Adipose tissue (tissue), 3 donors: ENCODE data around the gene SIL1. TPM values are rescaled to one million over a fixed set of nuclear protein-coding genes. Genes with fewer than 3 reads are reported as not detected.
"Not testable (repeated sequence)": the region's sequence is repeated elsewhere in the genome, so short reads cannot be mapped to it uniquely, and the experiment has no call there.

ENCODE experiments used
- H3K27ac ChIP-seq: one replicate; pipeline ENCODE4 v1.5.1; 2013; ENCODE audit warnings: low read depth, low read length
- WGBS, 3 donors: extraction: QIAGEN DNeasy Blood & Tissue Kit; methylation state at CpG; one replicate each; pipeline ENCODE4 v1.1.7; 2013; 5-methylcytosine and 5-hydroxymethylcytosine counted together
- polyA plus RNA-seq, 3 donors: library from polyadenylated mRNA; stranded (reverse); fragments of 200-250 nt; gene quantifications; one replicate each; pipeline ENCODE4 v1.2.3, GENCODE V29; 2013
- donor health status: healthy with polysubstance abuse.
- donor health status: Bipolar disorder and iron deficiency.
- donor health status: healthy.

The SIL1 gene
- polyA plus RNA-seq, 3 donors = 31.5 to 65.9 (median 47.5) TPM

DNA sequence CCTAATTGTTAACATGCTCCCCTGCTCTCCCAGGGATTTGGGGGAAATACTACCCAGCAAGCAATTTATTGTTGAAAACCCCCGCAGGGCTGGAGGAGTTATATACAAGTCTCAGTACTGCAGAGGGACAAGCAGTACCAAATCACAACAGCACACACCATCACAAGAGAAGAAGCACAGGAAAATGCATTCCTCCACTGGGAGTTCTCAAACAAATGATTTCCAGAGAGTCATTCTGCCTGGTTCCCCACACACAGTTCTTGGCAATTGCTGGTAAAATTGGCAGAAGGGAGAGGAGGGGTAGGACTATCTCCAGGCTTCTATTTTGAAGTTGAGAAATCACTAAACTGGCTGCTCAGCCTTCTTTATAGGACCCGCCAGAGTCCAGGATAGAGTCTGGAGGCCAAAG, 16.8 kb downstream of the SIL1 start:
- no peak overlapping the region for H3K27ac ChIP-seq
- WGBS, 3 donors = 53 to 65% (median 63%) methylated on average over 2 of the region's 2 CpGs

DNA sequence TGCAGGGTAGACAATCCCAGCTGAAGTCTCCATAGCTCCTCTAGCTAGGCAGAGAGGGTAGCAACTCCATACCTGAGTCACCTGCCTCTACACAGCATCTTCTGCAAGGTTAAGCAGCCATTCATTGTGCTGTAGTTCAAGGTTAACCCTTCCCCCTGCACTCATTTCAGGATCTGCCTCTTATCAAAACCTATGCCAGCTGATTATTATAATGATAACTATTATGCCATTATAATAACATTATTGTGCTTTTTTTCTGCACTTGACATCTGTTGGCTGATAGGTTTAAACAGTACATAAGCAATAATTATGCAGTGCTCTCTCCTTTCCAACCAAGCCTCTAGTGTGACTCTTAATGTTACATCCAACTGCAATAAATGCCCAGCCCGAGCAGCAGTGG, 17.3 kb downstream of the SIL1 start:
- 60 to 73% (median 64%) methylated on average over 1 of the region's 1 CpG for WGBS, 3 donors
- no peak overlapping the region for H3K27ac ChIP-seq

DNA sequence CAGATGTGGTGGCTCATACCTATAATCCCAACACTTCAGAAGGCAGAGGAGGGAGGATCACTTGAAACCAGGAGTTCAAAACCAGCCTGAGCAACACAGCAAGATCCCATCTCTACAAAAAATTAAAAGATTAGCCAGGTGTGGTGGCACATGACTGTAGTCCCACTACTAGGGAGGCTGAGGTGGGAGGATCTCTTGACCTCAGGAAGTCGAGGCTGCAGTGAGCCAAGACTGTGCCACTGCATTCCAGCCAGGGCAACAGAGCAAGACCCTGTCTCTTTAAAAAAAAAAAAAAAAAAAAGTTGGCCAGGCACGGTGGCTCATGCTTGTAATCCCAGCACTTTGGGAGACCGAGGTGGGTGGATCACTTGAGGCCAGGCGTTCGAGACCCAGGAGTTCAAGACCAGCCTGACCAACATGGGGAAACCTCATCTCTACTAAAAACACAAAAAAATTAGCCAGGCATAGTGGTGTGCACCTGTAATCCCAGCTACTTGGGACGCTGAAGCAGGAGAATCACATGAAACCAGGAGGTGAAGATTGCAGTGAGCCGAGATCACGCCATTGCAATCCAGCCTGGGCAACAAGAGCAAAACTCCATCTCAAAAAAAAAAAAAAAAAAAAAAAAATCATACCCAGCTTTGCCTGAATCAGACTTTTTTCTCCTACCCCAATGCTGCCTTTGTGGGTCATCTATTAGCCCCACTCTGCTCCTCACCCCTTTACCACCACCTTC, 18.2 kb downstream of the SIL1 start:
- 74 to 82% (median 76%) methylated on average over 7 to 8 of the region's 8 CpGs for WGBS, 3 donors
- not testable (repeated sequence) for H3K27ac ChIP-seq

DNA sequence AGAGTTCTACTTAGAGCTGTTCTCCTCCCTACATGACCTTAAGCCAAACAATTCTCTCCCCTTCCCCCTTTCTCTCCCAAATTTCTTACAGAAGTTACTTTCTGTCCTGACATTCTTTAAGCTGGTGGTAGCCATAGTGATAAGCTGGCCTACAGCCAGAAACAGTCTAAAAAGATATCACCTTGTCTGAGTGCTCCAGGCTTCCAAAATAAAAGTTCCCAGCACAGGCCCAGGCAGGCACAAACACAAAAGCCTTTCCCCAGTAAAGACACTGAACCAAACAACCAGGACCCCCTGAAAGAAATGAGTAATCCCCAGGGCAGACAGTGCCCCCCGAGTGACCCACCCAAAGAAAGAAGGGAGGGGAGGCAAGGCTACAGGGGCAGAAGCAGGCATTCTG, 19.2 kb downstream of the SIL1 start:
- H3K27ac ChIP-seq = no peak overlapping the region
- 15 to 57% (median 42%) methylated on average over 1 of the region's 1 CpG for WGBS, 3 donors

DNA sequence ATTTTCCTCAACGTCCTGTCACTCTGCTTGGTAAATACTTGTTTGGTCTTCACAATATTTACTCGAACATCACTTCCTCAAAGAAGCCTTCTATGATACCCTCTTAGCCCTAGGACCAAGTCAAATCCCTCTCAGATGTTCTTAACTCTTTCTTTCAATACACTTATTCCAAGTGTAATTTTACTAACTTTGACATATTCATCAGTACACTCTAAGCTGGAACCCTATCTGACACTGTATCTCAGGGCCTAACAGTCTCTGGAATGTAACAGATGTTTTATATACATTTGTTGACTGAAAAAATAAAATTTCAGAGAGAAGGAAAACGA, 19.6 kb downstream of the SIL1 start:
- WGBS, 3 donors = 19 to 37% (median 31%) methylated on average over 3 of the region's 3 CpGs
- H3K27ac ChIP-seq = no peak overlapping the region

DNA sequence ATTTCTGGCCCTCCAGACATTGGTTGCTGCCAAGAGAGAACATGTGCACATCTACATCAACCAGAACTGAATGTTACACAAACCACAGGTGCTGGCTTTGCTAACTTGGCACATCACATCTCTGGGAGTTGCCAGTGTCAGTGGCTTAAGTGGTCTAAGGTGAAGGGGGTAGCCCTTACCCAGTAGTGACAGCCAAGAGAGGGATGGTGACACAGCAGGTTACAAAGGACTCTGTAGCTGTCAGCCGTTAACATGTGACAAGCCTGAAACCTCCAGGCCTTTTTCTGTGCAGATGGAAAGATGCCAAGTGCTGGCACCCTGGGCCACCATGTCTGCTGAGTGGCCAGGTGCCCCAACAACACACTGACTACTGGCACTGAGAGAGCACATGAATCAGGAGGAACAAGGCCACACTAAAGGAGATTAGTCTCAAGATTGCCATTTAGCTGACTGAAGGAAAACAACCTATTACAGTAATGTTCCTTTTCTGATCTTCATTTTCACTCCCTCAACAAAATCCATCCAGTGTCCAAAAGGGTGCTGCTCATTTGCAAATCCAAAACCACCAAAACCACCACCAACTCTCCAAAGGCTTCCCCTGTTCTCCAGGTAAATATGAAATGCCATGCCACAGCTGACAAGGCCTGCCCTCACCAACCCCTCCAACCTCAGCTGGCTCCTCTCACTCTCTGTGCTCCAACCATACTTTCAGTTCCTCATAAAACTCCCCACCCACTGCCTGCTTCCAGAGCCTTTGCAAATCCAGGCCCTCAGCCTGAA, 20.2 kb downstream of the SIL1 start:
- WGBS, 3 donors = 22 to 55% (median 51%) methylated on average over 1 of the region's 1 CpG
- no peak overlapping the region for H3K27ac ChIP-seq

DNA sequence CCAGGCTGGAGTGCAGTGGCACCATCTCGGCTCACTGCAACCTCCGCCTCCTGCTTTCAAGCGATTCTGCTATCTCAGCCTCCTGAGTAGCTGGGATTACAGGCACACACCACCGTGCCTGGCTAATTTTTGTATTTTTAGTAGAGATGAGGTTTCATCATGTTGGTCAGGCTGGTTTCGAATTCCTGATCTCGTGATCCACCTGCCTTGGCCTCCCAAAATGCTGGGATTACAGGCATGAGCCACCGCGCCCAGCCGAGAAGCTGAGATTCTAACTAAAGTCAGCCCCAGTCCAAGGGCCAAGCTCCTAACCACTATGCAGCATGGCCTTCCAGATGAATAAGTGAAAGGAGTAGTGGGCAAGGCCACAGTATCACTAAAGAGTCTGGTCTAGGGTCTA, 20.9 kb downstream of the SIL1 start:
- WGBS, 3 donors = 94 to 97% (median 96%) methylated on average over 9 of the region's 9 CpGs
- not testable (repeated sequence) for H3K27ac ChIP-seq

DNA sequence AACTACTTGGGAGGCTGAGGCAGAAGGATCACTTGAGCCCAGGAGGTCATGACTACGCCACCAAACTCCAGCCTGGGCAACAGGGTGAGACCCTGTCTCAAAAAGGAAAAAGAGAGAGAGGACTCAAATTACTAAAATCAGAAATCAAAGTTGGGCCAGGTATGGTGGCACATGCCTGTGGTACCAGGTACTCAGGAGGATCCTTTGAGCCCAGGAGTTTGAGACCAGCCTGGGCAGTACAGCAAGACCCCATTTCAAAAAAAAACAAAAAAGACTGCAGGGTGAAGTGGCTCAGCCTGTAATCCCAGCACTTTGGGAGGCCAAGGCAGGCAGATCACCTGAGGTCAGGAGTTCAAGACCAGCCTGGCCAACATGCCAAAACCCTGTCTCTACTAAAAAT, 23.8 kb downstream of the SIL1 start:
- 95 to 100% (median 97%) methylated on average over 1 of the region's 1 CpG for WGBS, 3 donors
- H3K27ac ChIP-seq = not testable (repeated sequence)

DNA sequence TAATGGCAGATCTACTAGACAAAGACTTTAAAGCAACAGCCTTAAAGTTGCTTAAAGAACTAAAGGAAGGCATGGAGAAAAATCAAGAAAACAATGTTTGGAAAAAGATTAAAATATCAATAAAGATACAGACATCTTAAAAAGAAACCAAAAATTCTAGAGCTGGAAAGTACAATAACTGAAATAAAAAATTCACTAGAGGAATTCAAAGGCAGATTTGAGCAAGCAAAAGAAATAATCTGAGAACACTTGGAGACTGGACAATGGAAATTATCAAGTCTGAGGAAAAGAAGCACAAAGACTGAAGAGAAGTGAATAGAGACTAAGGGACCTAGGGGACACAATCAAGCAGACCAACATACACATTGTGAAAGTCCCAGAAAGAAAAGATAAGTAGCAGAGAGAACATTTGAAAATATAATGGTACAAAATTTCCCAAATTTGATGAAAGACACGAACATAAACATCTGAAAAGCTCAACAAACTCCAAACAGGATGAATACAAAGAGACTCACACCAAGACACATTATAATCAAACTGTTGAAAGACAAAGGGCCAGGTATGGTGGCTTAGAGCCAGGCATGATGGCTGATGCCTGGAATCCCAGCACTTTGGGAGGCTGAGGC, 26.3 kb downstream of the SIL1 start:
- WGBS, 3 donors = 94 to 100% (median 98%) methylated on average over 1 of the region's 1 CpG
- H3K27ac ChIP-seq = no peak overlapping the region

DNA sequence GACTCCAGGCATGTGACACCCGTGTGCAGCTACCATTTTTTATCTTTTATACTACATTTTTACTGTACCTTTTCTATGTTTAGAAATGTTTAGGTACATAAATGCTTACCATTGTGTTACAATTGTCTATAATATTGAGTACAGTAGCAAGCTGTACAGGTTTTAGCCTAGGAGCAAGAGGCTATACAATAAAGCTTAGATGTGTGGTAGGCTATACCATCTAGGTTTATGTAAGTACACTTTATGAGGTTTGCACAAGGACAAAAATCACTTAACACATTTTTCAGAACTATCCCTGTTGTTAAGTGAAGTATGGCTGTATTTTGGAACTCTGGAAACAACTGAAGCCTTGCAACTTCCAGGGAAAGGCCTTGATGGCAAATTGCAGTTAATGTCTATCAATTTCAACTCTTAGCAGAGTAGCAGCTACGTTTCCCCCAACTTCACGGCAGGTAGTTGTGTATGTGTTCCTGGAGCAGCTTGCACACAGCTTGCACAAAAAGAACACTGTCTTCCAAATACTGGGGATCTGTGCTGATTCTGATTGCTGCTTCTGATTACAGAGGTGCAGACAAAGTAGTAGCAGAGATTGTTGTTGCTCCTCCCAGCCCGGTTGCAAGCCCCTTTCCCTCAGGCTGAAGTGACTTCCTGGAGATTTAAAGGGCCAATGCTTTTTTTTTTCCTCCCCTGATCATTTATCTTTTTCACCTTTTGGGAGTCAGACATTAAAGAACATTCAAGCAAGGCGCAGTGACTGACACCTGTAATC, 30.0 kb downstream of the SIL1 start:
- H3K27ac ChIP-seq = no peak overlapping the region
- 48 to 76% (median 61%) methylated on average over 5 of the region's 5 CpGs for WGBS, 3 donors

DNA sequence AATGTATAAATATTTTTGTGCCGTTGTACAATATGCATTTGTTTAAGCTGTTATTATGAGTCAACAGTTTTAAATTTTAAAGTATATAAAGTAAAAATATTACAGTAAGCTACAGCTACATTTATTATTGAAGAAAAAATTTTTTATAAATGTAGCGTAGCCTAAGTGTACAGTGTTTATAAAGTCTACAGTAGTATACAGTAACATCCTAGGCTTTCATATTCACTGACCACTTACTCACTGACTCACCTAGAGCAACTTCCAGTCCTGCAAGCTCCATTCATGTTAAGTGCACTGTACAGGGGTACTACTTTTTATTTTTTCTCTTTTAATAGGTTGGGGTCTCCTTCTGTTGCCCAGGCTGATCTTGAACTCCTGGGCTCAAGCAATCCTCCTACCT, 30.6 kb downstream of the SIL1 start:
- WGBS, 3 donors = 92 to 93% (median 92%) methylated on average over 2 of the region's 2 CpGs
- H3K27ac ChIP-seq = no peak overlapping the region

DNA sequence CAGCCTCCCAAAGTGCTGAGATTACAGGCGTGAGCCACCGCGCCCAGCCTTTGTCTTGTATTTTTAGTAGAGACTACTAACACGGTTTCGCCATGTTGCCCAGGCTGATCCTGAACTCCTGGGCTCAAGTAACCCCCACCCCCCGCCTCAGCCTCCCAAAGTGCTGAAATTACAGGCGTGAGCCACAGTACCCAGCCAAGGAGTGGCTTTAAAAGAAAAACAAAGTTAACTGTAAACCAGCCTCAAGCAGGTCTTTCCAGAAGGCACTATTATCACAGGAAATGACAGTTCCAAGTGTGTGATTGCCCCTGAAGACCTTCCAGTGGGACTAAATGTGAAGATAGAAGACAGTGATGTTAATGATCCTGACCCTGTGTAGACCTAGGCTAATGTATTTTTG, 31.1 kb downstream of the SIL1 start:
- 94 to 96% (median 94%) methylated on average over 7 of the region's 7 CpGs for WGBS, 3 donors

DNA sequence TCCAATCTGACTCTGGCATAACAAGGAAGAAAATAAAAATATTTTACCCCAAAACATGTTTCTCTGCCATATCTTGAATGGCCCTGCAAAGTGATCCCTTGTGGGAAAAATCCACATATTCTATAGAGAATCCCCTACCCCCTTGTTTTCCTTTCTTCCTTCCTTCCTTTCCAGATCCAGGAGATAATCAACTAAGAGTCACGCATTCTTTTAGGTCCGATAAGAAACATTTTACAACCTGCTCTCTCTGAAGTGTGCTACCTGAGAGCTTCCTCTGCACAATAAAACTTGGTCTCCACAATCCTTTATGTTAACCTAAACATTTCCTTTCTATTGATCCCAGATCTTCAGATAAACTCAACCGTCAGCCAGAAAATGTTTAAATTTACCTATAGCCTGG, 33.3 kb downstream of the SIL1 start:
- WGBS, 3 donors = 94 to 96% (median 95%) methylated on average over 3 of the region's 3 CpGs
- not testable (repeated sequence) for H3K27ac ChIP-seq

More for the DNA sequence above, 31.1 kb downstream of the SIL1 start:
- H3K27ac ChIP-seq = no peak overlapping the region

DNA sequence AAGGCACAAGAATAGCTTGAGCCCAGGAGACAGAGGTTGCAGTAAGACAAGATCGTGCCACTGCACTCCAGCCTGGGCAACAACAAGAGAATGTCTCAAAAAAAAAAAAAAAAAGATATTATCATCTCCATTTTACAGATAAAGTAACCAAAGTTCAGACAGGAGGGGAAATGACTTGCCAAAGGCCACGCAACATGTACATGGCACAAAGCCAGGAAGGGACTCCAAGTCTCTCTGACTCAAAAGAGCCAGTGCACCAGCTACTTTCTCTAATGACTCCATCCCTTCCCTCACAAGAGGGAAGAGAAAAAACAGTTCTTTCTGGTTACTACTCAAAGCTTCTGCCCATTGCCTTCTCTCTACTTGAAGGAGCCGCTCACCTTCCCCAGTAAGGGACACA, 34.1 kb downstream of the SIL1 start:
- WGBS, 3 donors = 67 to 74% (median 72%) methylated on average over 3 of the region's 3 CpGs
- H3K27ac ChIP-seq = no peak overlapping the region

DNA sequence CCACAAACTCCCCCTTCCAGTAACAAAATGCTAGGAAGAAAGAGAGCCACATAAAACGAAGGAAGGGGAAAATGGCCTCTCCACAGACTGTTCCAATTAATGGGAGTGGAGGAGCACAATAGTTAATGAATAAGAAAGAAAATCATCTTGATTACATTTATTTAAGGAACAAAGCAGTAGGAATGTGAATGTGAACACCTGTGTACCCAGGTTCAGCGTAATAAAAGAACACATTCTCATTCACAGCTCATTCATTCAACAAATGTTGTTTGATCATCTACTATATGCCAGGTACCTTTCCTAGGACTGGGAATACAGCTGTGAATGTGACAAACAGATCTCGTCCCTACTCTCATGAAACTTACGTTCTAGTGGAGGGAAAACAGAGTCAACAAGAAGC, 35.7 kb downstream of the SIL1 start:
- 36 to 90% (median 87%) methylated on average over 4 of the region's 4 CpGs for WGBS, 3 donors
- no peak overlapping the region for H3K27ac ChIP-seq

DNA sequence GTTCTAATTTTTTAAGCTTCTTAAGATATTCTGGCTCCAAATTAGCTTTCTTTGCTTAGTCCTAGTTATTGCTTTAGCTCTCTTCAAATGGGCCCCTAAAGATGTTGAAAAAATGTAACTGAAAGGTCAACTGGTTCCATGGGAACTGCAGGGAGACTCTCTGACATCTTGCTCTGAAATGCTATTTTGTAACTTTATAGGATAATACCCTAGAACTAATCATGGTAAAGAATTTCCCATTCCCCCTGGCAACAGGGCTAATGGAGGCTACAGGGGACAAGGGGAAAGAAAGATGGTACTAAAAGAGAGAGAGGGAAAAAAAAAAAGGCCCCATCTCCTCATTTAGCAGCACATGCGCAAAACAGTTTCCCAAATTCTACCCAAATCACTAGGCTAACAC, 39.4 kb downstream of the SIL1 start:
- 100% methylated on average over 1 of the region's 1 CpG for WGBS, 3 donors
- H3K27ac ChIP-seq = no peak overlapping the region

DNA sequence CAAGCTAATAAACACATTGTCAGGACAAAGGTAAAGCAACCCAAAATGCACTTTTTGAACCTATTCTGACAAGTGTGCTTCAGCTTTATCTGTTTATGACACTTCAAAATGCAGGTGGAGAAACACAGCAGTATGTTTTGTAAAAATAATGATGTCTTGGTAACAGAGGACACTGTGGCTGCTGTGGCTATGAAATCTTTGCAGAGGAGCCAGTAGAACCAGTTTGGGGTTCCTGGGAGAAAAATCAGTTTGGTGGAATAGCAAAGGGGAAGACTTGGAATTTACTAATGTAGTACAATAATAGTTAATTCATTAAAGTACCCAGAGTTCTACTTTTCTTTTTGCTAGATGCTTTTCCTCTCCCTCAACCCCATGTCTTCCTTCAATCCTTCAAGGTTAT, 40.6 kb downstream of the SIL1 start:
- no peak overlapping the region for H3K27ac ChIP-seq

DNA sequence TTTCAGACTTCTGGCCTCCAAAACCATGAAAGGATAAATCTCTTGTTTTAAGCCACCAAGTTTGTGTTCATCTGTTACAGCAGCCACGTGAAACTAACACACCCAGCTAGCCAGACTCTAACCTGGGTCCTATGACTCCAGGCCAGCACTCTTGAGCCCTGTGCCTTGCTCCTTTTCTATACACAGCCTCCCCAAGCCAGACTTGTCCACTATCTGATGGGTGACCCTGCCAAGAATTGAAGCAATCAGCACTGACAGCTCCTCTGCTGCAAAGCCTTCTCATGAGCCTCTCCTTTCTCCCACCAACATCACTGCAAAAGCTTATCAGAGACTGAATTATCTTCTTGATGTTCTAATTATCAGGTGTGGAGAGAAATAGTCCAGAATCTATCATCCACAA, 41.4 kb downstream of the SIL1 start:
- no peak overlapping the region for H3K27ac ChIP-seq
- 96 to 100% (median 98%) methylated on average over 1 of the region's 1 CpG for WGBS, 3 donors

DNA sequence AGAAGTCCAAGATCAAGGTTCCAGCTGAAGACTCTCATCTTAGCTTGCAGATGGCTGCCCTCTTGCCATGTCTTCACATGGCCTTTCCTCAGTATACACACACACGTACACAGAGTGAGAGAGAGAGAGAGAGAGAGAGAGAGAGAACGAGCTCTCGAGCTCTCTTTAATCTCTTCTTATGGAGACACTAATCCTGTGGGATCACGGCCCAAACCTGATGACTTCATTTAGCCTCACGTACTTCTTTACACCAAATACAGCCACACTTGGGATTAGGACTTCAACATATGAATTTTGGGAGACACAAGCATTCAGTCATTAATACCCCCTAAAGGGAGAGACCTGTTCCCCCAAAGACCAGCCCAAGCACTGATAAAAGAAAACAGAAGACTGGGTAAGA, 42.8 kb downstream of the SIL1 start:
- 88 to 98% (median 97%) methylated on average over 5 of the region's 5 CpGs for WGBS, 3 donors
- H3K27ac ChIP-seq = no peak overlapping the region
